22Rv1 (cell line): ENCODE results near the gene IL6ST.
"Not testable (repeated sequence)": the region's sequence is repeated elsewhere in the genome, so short reads cannot be mapped to it uniquely, and the experiment has no call there.

Experiments used
- H3K27ac ChIP-seq: fragments of 450-650 bp; 2 replicates; pipeline ENCODE4 v1.5.1; 2017
- ZFX ChIP-seq: fragments of 450-650 bp; IDR thresholded peaks from 2 replicates; pipeline ENCODE4 v1.6.1; 2017; ENCODE audit warnings: antibody characterized with exemption, borderline replicate concordance
- TF ChIP-seq, protein P1 (sequence below): fragments of 450-650 bp; IDR thresholded peaks from 2 replicates; pipeline ENCODE4 v1.5.1; 2017; ENCODE audit warnings: mild to moderate bottlenecking

IL6ST gene

DNA sequence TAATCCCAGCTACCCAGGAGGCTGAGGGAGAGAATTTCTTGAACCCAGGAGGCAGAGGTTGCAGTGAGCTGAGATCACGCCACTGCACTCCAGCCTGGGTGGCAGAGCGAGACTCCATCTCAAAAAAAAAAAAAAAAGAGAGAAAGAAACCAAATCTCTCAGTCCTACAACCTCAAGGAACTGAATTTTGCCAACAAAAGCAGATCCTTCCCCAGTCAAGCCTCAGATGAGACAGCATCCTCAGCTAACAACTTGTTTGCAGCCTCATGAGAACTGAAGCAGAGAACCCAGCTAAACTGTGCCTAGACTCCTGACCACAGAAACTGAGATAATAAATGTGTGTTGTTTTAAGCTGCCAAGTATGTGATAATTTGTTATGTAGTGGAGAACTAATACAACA lies 7.5 kb upstream of the IL6ST start:
- H3K27ac ChIP-seq = no peak overlapping the region
- TF ChIP-seq ZFX = no peak
- TF ChIP-seq, protein P1, sequence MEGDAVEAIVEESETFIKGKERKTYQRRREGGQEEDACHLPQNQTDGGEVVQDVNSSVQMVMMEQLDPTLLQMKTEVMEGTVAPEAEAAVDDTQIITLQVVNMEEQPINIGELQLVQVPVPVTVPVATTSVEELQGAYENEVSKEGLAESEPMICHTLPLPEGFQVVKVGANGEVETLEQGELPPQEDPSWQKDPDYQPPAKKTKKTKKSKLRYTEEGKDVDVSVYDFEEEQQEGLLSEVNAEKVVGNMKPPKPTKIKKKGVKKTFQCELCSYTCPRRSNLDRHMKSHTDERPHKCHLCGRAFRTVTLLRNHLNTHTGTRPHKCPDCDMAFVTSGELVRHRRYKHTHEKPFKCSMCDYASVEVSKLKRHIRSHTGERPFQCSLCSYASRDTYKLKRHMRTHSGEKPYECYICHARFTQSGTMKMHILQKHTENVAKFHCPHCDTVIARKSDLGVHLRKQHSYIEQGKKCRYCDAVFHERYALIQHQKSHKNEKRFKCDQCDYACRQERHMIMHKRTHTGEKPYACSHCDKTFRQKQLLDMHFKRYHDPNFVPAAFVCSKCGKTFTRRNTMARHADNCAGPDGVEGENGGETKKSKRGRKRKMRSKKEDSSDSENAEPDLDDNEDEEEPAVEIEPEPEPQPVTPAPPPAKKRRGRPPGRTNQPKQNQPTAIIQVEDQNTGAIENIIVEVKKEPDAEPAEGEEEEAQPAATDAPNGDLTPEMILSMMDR = no peak

DNA sequence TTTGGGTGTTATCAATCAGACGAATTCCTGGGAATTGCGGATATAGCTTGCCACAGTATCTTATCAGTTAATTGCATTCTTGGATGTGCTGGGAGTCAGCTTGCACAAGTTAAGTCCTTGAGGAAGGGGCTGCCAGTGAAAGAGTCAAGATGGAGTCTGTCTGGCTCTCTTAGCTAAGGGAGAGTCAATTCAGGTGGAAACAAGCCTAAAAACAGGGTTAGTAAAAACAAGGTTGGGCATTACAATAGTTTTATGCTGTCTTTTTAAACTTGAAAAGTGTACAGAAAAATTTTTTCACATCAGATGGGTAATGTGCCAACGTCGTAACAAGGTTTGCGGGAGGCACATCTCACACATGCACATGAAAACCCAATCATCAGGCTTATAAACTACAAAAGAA lies 5.5 kb upstream of the IL6ST start:
- not testable (repeated sequence) for H3K27ac ChIP-seq

DNA sequence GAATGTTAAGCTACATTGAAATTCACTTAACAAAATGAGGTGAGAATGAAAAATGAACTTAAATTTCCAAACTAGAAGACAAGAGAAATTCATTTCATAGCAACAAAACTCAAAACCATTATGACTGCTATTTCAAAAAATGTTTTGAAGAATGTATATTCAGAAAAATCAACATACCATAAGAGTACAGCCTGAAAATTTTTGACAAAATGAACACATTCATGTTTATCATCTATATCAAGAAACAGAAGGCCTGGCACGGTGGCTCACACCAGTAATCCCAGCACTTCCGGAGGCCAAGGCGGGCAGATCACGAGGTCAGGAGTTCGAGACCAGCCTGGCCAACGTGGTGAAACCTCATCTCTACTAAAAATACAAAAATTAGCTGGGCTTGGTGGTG lies 4.2 kb upstream of the IL6ST start:
- no peak overlapping the region for H3K27ac ChIP-seq
- TF ChIP-seq, protein P1 = no peak
- no peak for TF ChIP-seq ZFX

DNA sequence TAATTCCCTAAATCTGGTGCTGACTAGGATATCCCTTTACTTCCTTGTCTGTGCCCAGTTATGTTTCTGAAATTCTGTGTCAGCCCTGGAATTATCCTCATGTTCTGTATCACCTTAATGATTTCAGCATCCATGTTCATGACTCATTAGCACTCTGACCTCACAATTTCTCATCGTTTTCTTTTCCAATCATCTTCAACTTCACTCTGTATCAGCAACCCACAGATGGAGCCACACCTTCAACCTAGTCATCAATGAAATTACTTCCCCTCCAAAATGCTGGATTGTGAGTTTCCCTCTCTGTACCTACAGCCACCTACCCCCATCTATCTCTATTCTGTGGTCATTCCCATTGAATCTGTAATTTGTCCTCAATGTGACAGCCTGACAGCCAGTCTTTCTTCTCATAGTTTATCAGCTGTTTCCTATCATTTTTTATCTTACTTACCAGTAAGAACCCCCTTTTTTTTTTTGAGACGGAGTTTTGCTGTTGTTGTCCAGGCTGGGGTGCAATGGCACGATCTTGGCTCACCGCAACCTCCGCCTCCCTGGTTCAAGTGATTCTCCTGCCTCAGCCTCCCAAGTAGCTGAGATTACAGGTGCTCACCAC lies 3.1 kb upstream of the IL6ST start:
- no peak for TF ChIP-seq ZFX
- TF ChIP-seq, protein P1 = no peak
- no peak overlapping the region for H3K27ac ChIP-seq

DNA sequence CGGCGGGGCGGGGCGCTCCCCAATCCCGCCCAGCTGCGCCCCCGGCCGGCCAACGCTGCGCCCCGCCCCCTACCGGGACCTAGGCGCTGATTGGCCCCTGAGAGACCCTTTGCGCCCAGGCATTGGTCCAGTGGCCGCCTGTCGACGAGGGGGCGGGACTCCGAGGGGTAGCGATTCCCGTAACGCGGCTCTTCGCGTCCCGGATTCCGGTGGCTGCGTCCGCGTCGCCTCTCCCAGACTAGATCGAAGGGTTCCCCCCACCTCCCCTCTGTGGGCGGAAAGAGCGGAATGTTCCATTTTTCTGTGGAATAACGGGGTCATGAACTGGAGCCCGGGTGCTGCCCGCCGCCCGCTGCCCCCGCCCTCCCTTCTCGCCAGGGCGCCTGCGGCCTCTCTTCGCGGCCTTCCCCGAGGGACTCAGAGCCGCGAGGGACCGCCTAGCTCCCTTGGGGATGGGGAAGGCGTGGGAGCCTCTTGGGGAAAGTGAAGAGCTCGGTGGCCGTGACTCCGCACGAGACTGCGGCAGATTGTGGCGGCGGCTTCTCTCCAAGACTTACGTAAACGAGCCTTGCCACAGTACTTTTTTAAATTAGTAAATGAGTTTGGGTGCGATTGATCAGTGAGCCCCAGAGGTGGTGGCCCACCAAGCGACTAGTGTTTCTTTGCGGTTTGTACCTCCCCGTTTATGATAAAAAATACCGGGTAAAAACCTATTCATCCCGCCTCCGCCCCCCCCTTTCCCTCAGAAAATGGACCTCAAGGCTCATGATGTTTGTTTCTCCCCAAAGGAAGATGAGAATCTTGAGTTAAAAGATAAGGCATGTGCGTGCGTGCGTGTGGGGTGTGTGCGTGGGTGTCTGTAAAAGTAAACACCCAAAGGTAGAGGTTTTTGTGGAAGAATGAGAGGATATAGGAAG lies 493 bp upstream of the IL6ST start:
- peak overlapping the region; percentile 52 for H3K27ac ChIP-seq
- TF ChIP-seq ZFX = no peak
- TF ChIP-seq, protein P1 = peak; percentile 30

DNA sequence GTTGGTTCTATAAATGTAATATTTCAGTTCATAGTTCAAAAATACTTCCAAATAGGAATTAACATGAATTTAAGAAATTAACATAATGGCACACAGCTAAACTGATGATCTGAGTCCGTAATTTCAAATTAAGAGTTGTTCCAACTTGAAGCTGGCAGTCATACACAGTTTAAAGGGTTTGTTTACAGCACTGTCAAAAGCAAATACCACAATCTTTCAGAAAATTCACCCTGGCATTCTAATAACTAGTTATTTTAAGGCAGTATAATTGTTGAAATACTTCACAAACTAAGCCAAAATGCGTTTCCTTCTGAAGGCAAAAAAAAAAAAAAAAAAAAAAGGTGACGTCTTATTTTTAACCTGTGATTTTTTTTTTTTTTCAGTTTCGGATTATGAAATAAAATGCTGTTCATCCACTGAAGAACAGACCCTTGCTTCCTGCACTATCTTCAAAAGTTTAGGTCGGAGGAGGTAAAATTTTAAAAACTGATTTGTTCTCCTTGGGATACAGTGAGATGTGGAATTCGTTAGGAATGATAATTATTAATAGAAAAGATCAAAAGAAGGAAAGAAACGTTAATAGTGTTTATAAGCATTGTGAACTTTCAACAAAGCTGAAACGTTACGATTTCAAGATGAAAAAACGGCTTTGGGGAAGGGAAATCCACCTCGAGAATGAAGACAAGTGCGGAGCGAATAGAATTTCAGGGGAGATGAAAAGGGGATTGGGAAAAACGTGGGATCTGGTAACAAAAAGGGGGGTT lies 850 bp downstream of the IL6ST start:
- H3K27ac ChIP-seq = peak overlapping the region; percentile 52; the same call in 1 of the 2 replicates
- TF ChIP-seq, protein P1 = no peak
- no peak for TF ChIP-seq ZFX

DNA sequence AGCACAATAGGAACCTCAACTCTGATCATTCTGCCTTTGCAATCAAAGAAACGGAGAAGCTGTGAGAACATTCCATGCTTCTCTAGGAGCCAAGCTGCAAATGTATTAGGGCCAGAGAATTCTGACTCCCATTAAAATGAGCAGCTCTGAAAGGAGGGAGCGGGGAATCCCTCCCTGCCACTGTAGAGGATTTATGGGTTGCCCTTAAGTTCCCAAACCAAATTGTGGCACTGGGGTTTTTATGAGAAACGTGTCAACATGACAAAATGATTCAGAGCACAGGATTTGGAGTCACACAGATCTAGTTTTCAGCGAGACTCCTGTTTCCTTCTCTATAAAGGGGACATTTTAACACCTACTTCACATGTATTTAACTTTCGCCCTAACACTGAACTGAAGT lies 1.8 kb downstream of the IL6ST start:
- TF ChIP-seq ZFX = no peak
- TF ChIP-seq, protein P1 = no peak
- H3K27ac ChIP-seq = no peak overlapping the region
